Heart left ventricle (tissue), 16 donors: Measurements from ENCODE around the gene MCC. TPM values are rescaled to one million over a fixed set of nuclear protein-coding genes. Genes with fewer than 3 reads are reported as not detected.

ENCODE experiments used
- ATAC-seq, 4 donors: fragments of 200-7000 bp; cut with Tn5 transposase; one replicate each; pipeline ENCODE4 v1.9.1; 2020 to 2022; ENCODE audit warnings: moderate library complexity in 4 of 4, mild to moderate bottlenecking in 3 of 4, moderate number of reproducible peaks in 1 of 4
- DNase-seq, 5 donors: peaks; one replicate each; pipeline ENCODE4 v3.0.0-alpha.2; 2020
- H3K27ac ChIP-seq, 12 donors: fragments of 200-600 bp; sonication (generic) in 4 of 12; one replicate each; pipeline versions ENCODE4 v1.5.0 to v1.8.0; 2016 to 2022; ENCODE audit warnings: mild to moderate bottlenecking in 2 of 12
- H3K27me3 ChIP-seq, 9 donors: fragments of 200-600 bp; sonication (generic) in 2 of 9; one replicate each; pipeline versions ENCODE4 v1.5.1 to v1.8.0; 2016 to 2022; ENCODE audit warnings: mild to moderate bottlenecking in 3 of 9
- H3K36me3 ChIP-seq, 9 donors: fragments of 200-600 bp; sonication (generic) in 2 of 9; one replicate each; pipeline versions ENCODE4 v1.5.0 to v1.8.0; 2018 to 2022; ENCODE audit warnings: mild to moderate bottlenecking in 2 of 9
- H3K4me1 ChIP-seq, 12 donors: fragments of 200-600 bp; sonication (generic) in 4 of 12; one replicate each; pipeline versions ENCODE4 v1.5.0 to v1.8.0; 2016 to 2022; ENCODE audit warnings: mild to moderate bottlenecking in 3 of 12
- H3K4me3 ChIP-seq, 12 donors: fragments of 200-600 bp; sonication (generic) in 4 of 12; one replicate each; pipeline versions ENCODE4 v1.5.0 to v1.8.0; 2017 to 2022; ENCODE audit warnings: mild to moderate bottlenecking in 9 of 12, moderate library complexity in 4 of 12
- H3K9me3 ChIP-seq, 12 donors: fragments of 200-600 bp; sonication (generic) in 4 of 12; one replicate each; pipeline versions ENCODE4 v1.5.0 to v1.8.0; 2016 to 2022; ENCODE audit warnings: mild to moderate bottlenecking in 1 of 12
- CTCF ChIP-seq, 12 donors: fragments of 200-600 bp; sonication (generic) in 4 of 12; IDR thresholded peaks; one replicate each; pipeline versions ENCODE4 v1.5.0 to v1.8.0; 2018 to 2022; ENCODE audit warnings: antibody characterized with exemption in 12 of 12, mild to moderate bottlenecking in 5 of 12
- POLR2A ChIP-seq, 2 donors: fragments of 450-650 bp; IDR thresholded peaks; one replicate each; pipeline ENCODE4 v1.6.1; 2017; ENCODE audit warnings: antibody characterized with exemption in 2 of 2, mild to moderate bottlenecking in 2 of 2, moderate library complexity in 2 of 2
- WGBS, 4 donors: extraction: QIAGEN DNeasy Blood & Tissue Kit in 2 of 4; methylation state at CpG; one replicate each; pipeline versions ENCODE4 v1.1.5 to v1.1.7; 2013 to 2018; 5-methylcytosine and 5-hydroxymethylcytosine counted together
- intact Hi-C, 10 donors: fragments of 100-400 bp; cut with DNase I; formaldehyde crosslinking; loops; one replicate each; pipeline versions ENCODE4 v1.11.1 to v1.14.2; 2022
- polyA plus RNA-seq, 2 donors: library from polyadenylated mRNA; stranded (reverse); fragments of 200-250 nt; gene quantifications; one replicate each; pipeline ENCODE4 v1.2.3, GENCODE V29; 2013
- total RNA-seq, 9 donors: library from RNA; depleted of rRNA in 2 of 9; stranded (reverse); fragments of >200 nt in 2 of 9; fragmentation: NEBNext Ultra II Directional in 3 of 9; extraction: Animal tissue kit (Norgen Biotek cat#: 25700) in 3 of 9; gene quantifications; one replicate each; pipeline versions ENCODE4 v1.1.0 to v1.2.4, GENCODE V29; 2016 to 2023
- donor health status: ischemic (EF 13 %, LVEDD 7.1; RV severe dilation, severe dysfunction).
- donor health status: healthy with polysubstance abuse.
- donor health status: DM: no; HTN: yes; CAD: no.
- donor health status: DM: no; HTN: no; CAD: no.
- donor health status: ischemic (EF 25% LVEDD 6.9; RV normal size, moderate dysfunction).
- donor health status: ischemic (EF 25% LVEDD 5.7; RV mildly dilated, moderate dysfunction).
- donor health status: healthy.
- donor health status: DM: yes; HTN: yes; CAD: no.
- donor health status: ischemic (EF 35%, LVEDD 5.7; RV mildly dilated, moderate dysfunction).
- donor health status: nonischemic (EF 11% LVEDD 7.7; RV severe dilation, severe dysfunction).
- donor health status: DM: yes; HTN: yes; CAD: no.
- donor health status: PGD.
- donor health status: ischemic (EF 29% LVEDD 5.4; RV normal size, mild dysfunction).
- donor health status: nonischemic (EF 23%, LVEDD 6.1; RV moderate dilation, normal function).

The MCC gene
- total and polyA plus RNA-seq, 11 donors, result 6.1 to 33.8 (median 24.3) TPM

- no peaks in the 10 kb centered on the region for H3K27me3 ChIP-seq
- WGBS, 4 donors, result 81 to 93% (median 87%) methylated on average over 7 of the region's 7 CpGs
- H3K36me3 ChIP-seq, result peaks cover 0 to 4% (median 0%) of the 10 kb centered on the region in 9 donors
- intact Hi-C loops, result loop anchor here in 1 of 10 donors (10.0 kb wide), 1 partner anchor 91 kb away; no protein-coding TSS in a partner anchor
- H3K9me3 ChIP-seq, result no peaks in the 10 kb centered on the region
- H3K4me3 ChIP-seq, result no peak overlapping the region
- TF ChIP-seq CTCF (IDR thresholded peaks at IDR 0.05) (no peak), POLR2A (IDR thresholded peaks at IDR 0.05) (no peak)
- H3K4me1 ChIP-seq, result peaks cover 0 to 53% (median 18%) of the 10 kb centered on the region in 12 donors
- ATAC-seq (no peak), DNase-seq (no peak)
- H3K27ac ChIP-seq, result no peak overlapping the region
Observed at GRCh38 chr5:113186061-113186460, 302.2 kb downstream of the MCC start.

- Histone ChIP-seq H3K27ac (no peak overlapping the region), H3K4me3 (no peak overlapping the region), H3K36me3 (no peaks in the 10 kb centered on the region), H3K9me3 (no peaks in the 10 kb centered on the region), H3K4me1 (peaks cover 0 to 55% (median 22%) of the 10 kb centered on the region in 12 donors), H3K27me3 (no peaks in the 10 kb centered on the region)
- TF ChIP-seq POLR2A (IDR thresholded peaks at IDR 0.05), result no peak
- TF ChIP-seq CTCF (IDR thresholded peaks at IDR 0.05), result no peak
- WGBS, 4 donors, result 84 to 96% (median 93%) methylated on average over 2 of the region's 2 CpGs
- intact Hi-C loops, result loop anchor here in 1 of 10 donors (10.0 kb wide), 1 partner anchor 89 kb away; no protein-coding TSS in a partner anchor
- no peak for ATAC-seq
- DNase-seq, result no peak
Observed at GRCh38 chr5:113183694-113184093, 304.6 kb downstream of the MCC start.

GRCh38 chr5:113182658-113183344 lies 305.5 kb downstream of the MCC start:
- no peak for DNase-seq
- intact Hi-C loops, result loop anchor here in 1 of 10 donors (10.0 kb wide), 1 partner anchor 88 kb away; no protein-coding TSS in a partner anchor
- Histone ChIP-seq H3K4me3 (no peak overlapping the region), H3K36me3 (no peaks in the 10 kb centered on the region), H3K9me3 (no peaks in the 10 kb centered on the region), H3K4me1 (peaks cover 0 to 56% (median 23%) of the 10 kb centered on the region in 12 donors), H3K27ac (no peak overlapping the region), H3K27me3 (no peaks in the 10 kb centered on the region)
- WGBS, 4 donors, result 97% methylated on average over 11 of the region's 11 CpGs
- ATAC-seq, result no peak
- TF ChIP-seq POLR2A (IDR thresholded peaks at IDR 0.05), result no peak
- TF ChIP-seq CTCF (IDR thresholded peaks at IDR 0.05), result no peak

- H3K4me1 ChIP-seq, result peaks cover 0 to 58% (median 25%) of the 10 kb centered on the region in 12 donors
- TF ChIP-seq POLR2A (IDR thresholded peaks at IDR 0.05), result no peak
- no peak for TF ChIP-seq CTCF (IDR thresholded peaks at IDR 0.05)
- no peak for DNase-seq
- intact Hi-C loops, result loop anchor here in 1 of 10 donors (10.0 kb wide), 1 partner anchor 87 kb away; no protein-coding TSS in a partner anchor
- no peaks in the 10 kb centered on the region for H3K27me3 ChIP-seq
- no peak for ATAC-seq
- no peaks in the 10 kb centered on the region for H3K36me3 ChIP-seq
- H3K4me3 ChIP-seq, result no peak overlapping the region
- H3K9me3 ChIP-seq, result no peaks in the 10 kb centered on the region
- 84 to 90% (median 85%) methylated on average over 3 of the region's 3 CpGs for WGBS, 4 donors
- H3K27ac ChIP-seq, result no peak overlapping the region
Observed at GRCh38 chr5:113181853-113182490, 306.3 kb downstream of the MCC start.
